ENCODE results near the gene NACAD. TPM values are rescaled to one million over a fixed set of nuclear protein-coding genes. Genes with fewer than 3 reads are reported as not detected.

NACAD gene
- total RNA-seq, 2 experiments from 2014 or later: 0.08 to 0.14 TPM

- CTCF ChIA-PET: no interaction called here
- H3K27me3 ChIP-seq (ENCODE audit: control insufficient read depth in 1 of 2, insufficient read depth in 2 of 2, low read length in 2 of 2): no peaks in the 10 kb centered on the region
- peak overlapping the region; percentile 88 for H3K27ac Mint-ChIP-seq
These were observed 44.4 kb downstream of the NACAD start for GRCh38 chr7:45044338-45044737.

DNA sequence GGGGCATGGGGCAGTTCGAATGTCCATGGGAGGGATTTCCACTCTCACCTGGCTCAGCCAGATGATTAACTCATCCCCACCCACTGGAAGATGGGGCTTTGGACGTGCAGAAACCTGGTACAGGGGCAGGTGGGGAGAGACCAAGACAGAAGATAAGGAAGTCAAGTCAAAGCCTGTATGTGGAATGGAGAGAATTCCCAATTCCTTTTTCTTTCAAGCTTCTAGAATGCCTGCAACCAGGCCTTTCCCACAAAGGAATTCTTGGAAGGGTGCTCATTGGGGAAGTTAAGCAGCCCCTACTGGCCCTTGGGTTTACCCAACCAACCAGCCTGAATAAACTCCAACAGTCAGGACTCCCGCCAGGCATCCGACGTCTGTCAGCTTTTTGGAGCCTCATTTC lies 49.7 kb downstream of the NACAD start:
- Histone ChIP-seq H3K27ac (ENCODE audit: low read depth in 1 of 2, low read length in 2 of 2) (peak overlapping the region in 1 of 2 donors; percentile 21), H3K36me3 (ENCODE audit: insufficient read depth, low read length) (peaks cover 67% of the 10 kb centered on the region), H3K9me3 (ENCODE audit: control insufficient read depth in 1 of 2, insufficient read depth in 1 of 2, low read length in 2 of 2) (no peaks in the 10 kb centered on the region), H3K4me1 (ENCODE audit: insufficient read depth, low read length) (peaks cover 51% of the 10 kb centered on the region), H3K27me3 (ENCODE audit: control insufficient read depth in 1 of 2, insufficient read depth in 2 of 2, low read length in 2 of 2) (no peaks in the 10 kb centered on the region), H3K4me3 (ENCODE audit: low read length) (no peak overlapping the region)
- peak overlapping the region; percentile 88 for H3K27ac Mint-ChIP-seq
- H3K9me3 Mint-ChIP-seq: no peaks in the 10 kb centered on the region
- H3K36me3 Mint-ChIP-seq (ENCODE audit: low read depth): peaks cover 86% of the 10 kb centered on the region
- peak overlapping the region; percentile 15 for H3K4me3 Mint-ChIP-seq
- ATAC-seq (ENCODE audit: poor library complexity): no peak
- intact Hi-C loops (cut with DNase I, micrococcal nuclease): no loop called here
- peaks cover 72% of the 10 kb centered on the region for H3K4me1 Mint-ChIP-seq (ENCODE audit: low read depth)
- no peak for TF ChIP-seq CTCF (IDR thresholded peaks at IDR 0.05)
- ChIA-PET CTCF (interaction anchor here (1.7 kb wide), 1 partner anchor 66 kb away, joined by 3 read pairs; no protein-coding TSS in a partner anchor), POLR2A (interaction anchor here (1.1 kb wide), 1 partner anchor 65 kb away, joined by 3 read pairs; no protein-coding TSS in a partner anchor)
- no peak for DNase-seq
- H3K27me3 Mint-ChIP-seq: no peaks in the 10 kb centered on the region

More at GRCh38 chr7:45044338-45044737, 44.4 kb downstream of the NACAD start:
- H3K4me3 Mint-ChIP-seq: no peak overlapping the region
- no peak for TF ChIP-seq CTCF (IDR thresholded peaks at IDR 0.05)
- Histone ChIP-seq H3K4me1 (ENCODE audit: insufficient read depth, low read length) (peaks cover 10% of the 10 kb centered on the region), H3K36me3 (ENCODE audit: insufficient read depth, low read length) (peaks cover 92% of the 10 kb centered on the region), H3K4me3 (ENCODE audit: low read length) (no peak overlapping the region), H3K9me3 (ENCODE audit: control insufficient read depth in 1 of 2, insufficient read depth in 1 of 2, low read length in 2 of 2) (no peaks in the 10 kb centered on the region), H3K27ac (ENCODE audit: low read depth in 1 of 2, low read length in 2 of 2) (no peak overlapping the region)
- H3K9me3 Mint-ChIP-seq: no peaks in the 10 kb centered on the region
- POLR2A ChIA-PET: interaction anchor here (0.6 to 2.8 kb wide), 2 partner anchors 16 to 65 kb away, joined by 3 to 13 read pairs; partner anchors contain the start of gene MYO1G
- peaks cover 62% of the 10 kb centered on the region for H3K4me1 Mint-ChIP-seq (ENCODE audit: low read depth)
- DNase-seq (no peak), ATAC-seq (ENCODE audit: poor library complexity) (no peak)
- intact Hi-C loops (cut with DNase I, micrococcal nuclease): no loop called here
- H3K27me3 Mint-ChIP-seq: no peaks in the 10 kb centered on the region
- peaks cover 97% of the 10 kb centered on the region for H3K36me3 Mint-ChIP-seq (ENCODE audit: low read depth)

- H3K27ac ChIP-seq (ENCODE audit: low read depth in 1 of 2, low read length in 2 of 2): no peak overlapping the region
- H3K9me3 ChIP-seq (ENCODE audit: control insufficient read depth in 1 of 2, insufficient read depth in 1 of 2, low read length in 2 of 2): no peaks in the 10 kb centered on the region
- DNase-seq: no peak
- H3K27ac Mint-ChIP-seq: peak overlapping the region; percentile 88
- intact Hi-C loops (cut with DNase I, micrococcal nuclease): loop anchor here in 1 of 2 experiments (1.0 kb wide), 1 partner anchor 11 kb away; no protein-coding TSS in a partner anchor
- peaks cover 86% of the 10 kb centered on the region for H3K36me3 Mint-ChIP-seq (ENCODE audit: low read depth)
- no peak for ATAC-seq (ENCODE audit: poor library complexity)
- ChIA-PET POLR2A (interaction anchor here (3.3 to 13.4 kb wide), 3 partner anchors 10 to 58 kb away, joined by 37 to 367 read pairs (median 321); partner anchors contain the start of genes CCM2 and MYO1G), CTCF (interaction anchor here (1.1 kb wide), 1 partner anchor 64 kb away, joined by 7 read pairs; no protein-coding TSS in a partner anchor)
- H3K9me3 Mint-ChIP-seq: no peaks in the 10 kb centered on the region
- no peak for TF ChIP-seq CTCF (IDR thresholded peaks at IDR 0.05)
- H3K4me3 ChIP-seq (ENCODE audit: low read length): no peak overlapping the region
- H3K4me1 ChIP-seq (ENCODE audit: insufficient read depth, low read length): peaks cover 63% of the 10 kb centered on the region
- H3K4me1 Mint-ChIP-seq (ENCODE audit: low read depth): peaks cover 77% of the 10 kb centered on the region
- no peaks in the 10 kb centered on the region for H3K27me3 ChIP-seq (ENCODE audit: control insufficient read depth in 1 of 2, insufficient read depth in 2 of 2, low read length in 2 of 2)
- peak overlapping the region; percentile 57 for H3K4me3 Mint-ChIP-seq
- H3K27me3 Mint-ChIP-seq: no peaks in the 10 kb centered on the region
- H3K36me3 ChIP-seq (ENCODE audit: insufficient read depth, low read length): peaks cover 56% of the 10 kb centered on the region
These were observed 50.9 kb downstream of the NACAD start for GRCh38 chr7:45037876-45038275.
